ENCODE measurements around the gene CITED4.

CITED4 gene, protein sequence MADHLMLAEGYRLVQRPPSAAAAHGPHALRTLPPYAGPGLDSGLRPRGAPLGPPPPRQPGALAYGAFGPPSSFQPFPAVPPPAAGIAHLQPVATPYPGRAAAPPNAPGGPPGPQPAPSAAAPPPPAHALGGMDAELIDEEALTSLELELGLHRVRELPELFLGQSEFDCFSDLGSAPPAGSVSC
- total RNA-seq, result 6.0 to 27.1 (median 19.6) reads per million in 3 donors

DNA sequence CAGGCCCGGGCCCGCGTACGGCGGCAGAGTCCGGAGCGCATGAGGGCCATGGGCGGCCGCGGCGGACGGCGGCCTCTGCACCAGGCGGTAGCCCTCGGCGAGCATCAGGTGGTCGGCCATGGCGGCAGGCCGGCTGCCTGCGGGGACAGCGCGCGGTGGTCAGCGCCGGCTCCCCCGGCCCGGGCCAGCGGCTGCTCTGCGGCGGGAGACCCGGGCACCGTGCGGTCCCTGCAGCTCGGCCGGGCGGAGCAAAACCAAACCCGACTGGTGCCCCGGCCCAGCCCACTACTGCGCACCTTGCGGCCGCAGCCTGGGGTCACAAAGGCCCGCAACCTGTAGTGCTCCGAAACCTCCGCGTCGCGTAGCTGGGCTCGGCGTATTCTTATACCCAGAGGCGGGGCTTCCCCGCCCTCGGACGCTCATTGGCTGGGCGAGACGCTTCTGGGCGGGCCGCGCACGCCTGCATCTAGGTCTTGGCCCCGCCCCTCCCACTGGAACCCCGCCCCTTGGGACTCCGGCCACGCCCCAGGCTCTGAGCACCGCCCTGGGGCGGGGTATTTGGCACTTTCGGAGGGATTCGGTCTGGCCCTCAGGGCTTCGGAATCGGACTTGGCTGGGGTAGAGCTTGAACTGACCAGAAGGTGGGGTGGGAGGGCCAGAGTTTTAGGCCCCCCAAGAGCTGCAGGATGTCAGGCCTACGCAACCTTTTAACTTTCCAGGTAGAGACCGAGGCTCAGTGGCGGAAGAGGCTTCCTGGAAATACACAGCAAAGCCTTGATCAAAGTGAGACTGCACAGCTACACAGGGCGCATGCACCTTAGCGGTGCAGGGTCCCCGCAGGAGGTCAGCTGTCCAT lies at the start of gene CITED4:
CITED4 (minus strand) TSS at position 356 of the 856 bp plus-strand sequence; CDS start at position 120, 236 bp downstream.
- Histone ChIP-seq H3K4me3 (ENCODE audit: insufficient read depth, low read depth, low read length, poor library complexity, severe bottlenecking) (peak within 1 kb of the TSS; percentile 50), H3K36me3 (ENCODE audit: control insufficient read depth, insufficient read depth, low read length) (no peaks in the 10 kb centered on the region), H3K4me1 (ENCODE audit: control insufficient read depth, insufficient read depth, low read length, poor library complexity, severe bottlenecking) (peaks cover 13% of the 10 kb centered on the region), H3K27me3 (replicated peaks; ENCODE audit: control insufficient read depth, insufficient read depth, low read length, poor library complexity, severe bottlenecking) (no peaks in the 10 kb centered on the region), H3K9me3 (ENCODE audit: control insufficient read depth, low read length) (no peaks in the 10 kb centered on the region), H3K27ac (ENCODE audit: insufficient read depth, low read length, poor library complexity, severe bottlenecking) (peak within 1 kb of the TSS; percentile 61)
- peak; percentile 93 to 96 (median 93) for DNase-seq

- Histone ChIP-seq H3K4me3 (ENCODE audit: insufficient read depth, low read depth, low read length, poor library complexity, severe bottlenecking) (no peak overlapping the region), H3K27me3 (replicated peaks; ENCODE audit: control insufficient read depth, insufficient read depth, low read length, poor library complexity, severe bottlenecking) (no peaks in the 10 kb centered on the region), H3K36me3 (ENCODE audit: control insufficient read depth, insufficient read depth, low read length) (no peaks in the 10 kb centered on the region), H3K9me3 (ENCODE audit: control insufficient read depth, low read length) (no peaks in the 10 kb centered on the region), H3K27ac (ENCODE audit: insufficient read depth, low read length, poor library complexity, severe bottlenecking) (no peak overlapping the region), H3K4me1 (ENCODE audit: control insufficient read depth, insufficient read depth, low read length, poor library complexity, severe bottlenecking) (no peaks in the 10 kb centered on the region)
- DNase-seq, result no peak
These were observed 48.9 kb upstream of the CITED4 start for GRCh38 chr1:40911105-40911504.

DNA sequence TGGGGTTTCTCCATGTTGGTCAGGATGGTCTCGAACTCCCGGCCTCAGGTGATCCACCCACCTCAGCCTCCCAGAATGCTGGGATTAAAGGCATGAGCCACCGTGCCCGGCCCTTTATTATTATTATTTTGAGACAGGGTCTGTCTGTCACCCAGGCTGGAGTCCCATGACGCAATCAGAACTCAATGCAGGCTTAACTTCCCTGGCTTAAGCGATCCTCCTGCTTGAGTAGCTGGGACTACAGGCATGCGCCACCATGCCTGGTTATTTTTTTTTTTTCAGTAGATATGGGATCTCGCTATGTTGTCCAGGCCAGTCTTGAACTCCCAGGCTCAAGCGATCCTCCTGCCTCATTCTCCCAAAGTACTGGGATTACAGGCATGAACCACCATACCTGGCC lies 47.1 kb upstream of the CITED4 start:
- DNase-seq, result no peak
- no peaks in the 10 kb centered on the region for H3K9me3 ChIP-seq (ENCODE audit: control insufficient read depth, low read length)
- no peaks in the 10 kb centered on the region for H3K36me3 ChIP-seq (ENCODE audit: control insufficient read depth, insufficient read depth, low read length)
- H3K4me1 ChIP-seq (ENCODE audit: control insufficient read depth, insufficient read depth, low read length, poor library complexity, severe bottlenecking), result no peaks in the 10 kb centered on the region
- H3K4me3 ChIP-seq (ENCODE audit: insufficient read depth, low read depth, low read length, poor library complexity, severe bottlenecking), result no peak overlapping the region
- H3K27me3 ChIP-seq (replicated peaks; ENCODE audit: control insufficient read depth, insufficient read depth, low read length, poor library complexity, severe bottlenecking), result no peaks in the 10 kb centered on the region
- no peak overlapping the region for H3K27ac ChIP-seq (ENCODE audit: insufficient read depth, low read length, poor library complexity, severe bottlenecking)

DNA sequence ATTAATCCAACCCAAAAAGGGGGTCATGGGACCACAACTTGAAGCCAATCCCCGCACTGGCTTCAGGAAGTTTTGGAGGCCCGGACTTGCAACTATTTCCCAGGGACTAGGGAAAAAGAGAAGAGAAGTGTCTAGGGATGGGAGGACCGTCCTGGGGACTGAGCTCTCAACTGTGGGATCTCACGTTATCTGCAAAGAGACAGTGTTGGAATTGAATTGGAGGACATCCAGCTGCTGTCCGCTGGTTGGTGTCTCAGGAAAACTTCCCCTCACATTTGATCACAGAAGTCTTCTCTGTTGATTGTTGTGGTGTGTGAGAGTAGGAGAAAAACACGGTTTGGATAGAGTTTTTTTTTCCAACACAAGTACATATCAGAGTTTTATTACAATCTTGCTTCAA lies 46.2 kb upstream of the CITED4 start:
- no peaks in the 10 kb centered on the region for H3K27me3 ChIP-seq (replicated peaks; ENCODE audit: control insufficient read depth, insufficient read depth, low read length, poor library complexity, severe bottlenecking)
- H3K27ac ChIP-seq (ENCODE audit: insufficient read depth, low read length, poor library complexity, severe bottlenecking), result no peak overlapping the region
- no peaks in the 10 kb centered on the region for H3K4me1 ChIP-seq (ENCODE audit: control insufficient read depth, insufficient read depth, low read length, poor library complexity, severe bottlenecking)
- no peaks in the 10 kb centered on the region for H3K36me3 ChIP-seq (ENCODE audit: control insufficient read depth, insufficient read depth, low read length)
- no peak overlapping the region for H3K4me3 ChIP-seq (ENCODE audit: insufficient read depth, low read depth, low read length, poor library complexity, severe bottlenecking)
- no peak for DNase-seq
- H3K9me3 ChIP-seq (ENCODE audit: control insufficient read depth, low read length), result no peaks in the 10 kb centered on the region

- no peaks in the 10 kb centered on the region for H3K4me1 ChIP-seq (ENCODE audit: control insufficient read depth, insufficient read depth, low read length, poor library complexity, severe bottlenecking)
- H3K9me3 ChIP-seq (ENCODE audit: control insufficient read depth, low read length), result no peaks in the 10 kb centered on the region
- no peak for DNase-seq
- no peaks in the 10 kb centered on the region for H3K27me3 ChIP-seq (replicated peaks; ENCODE audit: control insufficient read depth, insufficient read depth, low read length, poor library complexity, severe bottlenecking)
- H3K4me3 ChIP-seq (ENCODE audit: insufficient read depth, low read depth, low read length, poor library complexity, severe bottlenecking), result no peak overlapping the region
- H3K36me3 ChIP-seq (ENCODE audit: control insufficient read depth, insufficient read depth, low read length), result no peaks in the 10 kb centered on the region
- no peak overlapping the region for H3K27ac ChIP-seq (ENCODE audit: insufficient read depth, low read length, poor library complexity, severe bottlenecking)
These were observed 45.7 kb upstream of the CITED4 start for GRCh38 chr1:40907899-40908298.

DNA sequence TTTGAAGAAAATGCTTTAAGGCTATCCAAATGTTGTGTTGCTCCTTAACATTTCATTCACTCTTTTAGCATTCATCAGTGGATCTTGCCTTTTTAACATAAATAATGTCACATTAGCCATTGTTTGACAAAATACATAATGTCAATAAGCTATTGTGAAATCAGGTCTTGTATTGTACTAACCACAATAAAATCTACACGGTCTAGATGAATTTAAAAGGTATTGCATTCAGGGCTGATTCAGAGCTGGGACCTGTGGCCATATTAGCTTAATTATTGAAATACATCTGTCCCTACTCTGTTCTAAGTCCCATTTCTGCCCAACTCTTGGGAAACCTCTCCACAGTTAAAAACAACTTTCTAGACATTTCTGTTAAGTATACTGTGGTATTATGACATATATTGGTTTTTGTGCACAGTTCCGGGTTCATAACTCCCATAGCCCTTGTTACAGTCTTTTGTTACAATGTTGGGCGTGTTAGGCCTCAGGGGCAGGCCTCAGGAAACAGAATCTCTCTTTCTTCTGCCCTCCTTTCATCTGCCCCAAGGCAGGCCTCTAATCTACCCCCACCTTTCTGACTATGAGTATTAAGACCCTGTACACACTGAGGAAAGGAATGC lies 44.7 kb upstream of the CITED4 start:
- H3K9me3 ChIP-seq (ENCODE audit: control insufficient read depth, low read length), result no peaks in the 10 kb centered on the region
- no peaks in the 10 kb centered on the region for H3K27me3 ChIP-seq (replicated peaks; ENCODE audit: control insufficient read depth, insufficient read depth, low read length, poor library complexity, severe bottlenecking)
- no peak overlapping the region for H3K27ac ChIP-seq (ENCODE audit: insufficient read depth, low read length, poor library complexity, severe bottlenecking)
- H3K36me3 ChIP-seq (ENCODE audit: control insufficient read depth, insufficient read depth, low read length), result no peaks in the 10 kb centered on the region
- H3K4me3 ChIP-seq (ENCODE audit: insufficient read depth, low read depth, low read length, poor library complexity, severe bottlenecking), result no peak overlapping the region
- H3K4me1 ChIP-seq (ENCODE audit: control insufficient read depth, insufficient read depth, low read length, poor library complexity, severe bottlenecking), result no peaks in the 10 kb centered on the region
- no peak for DNase-seq

DNA sequence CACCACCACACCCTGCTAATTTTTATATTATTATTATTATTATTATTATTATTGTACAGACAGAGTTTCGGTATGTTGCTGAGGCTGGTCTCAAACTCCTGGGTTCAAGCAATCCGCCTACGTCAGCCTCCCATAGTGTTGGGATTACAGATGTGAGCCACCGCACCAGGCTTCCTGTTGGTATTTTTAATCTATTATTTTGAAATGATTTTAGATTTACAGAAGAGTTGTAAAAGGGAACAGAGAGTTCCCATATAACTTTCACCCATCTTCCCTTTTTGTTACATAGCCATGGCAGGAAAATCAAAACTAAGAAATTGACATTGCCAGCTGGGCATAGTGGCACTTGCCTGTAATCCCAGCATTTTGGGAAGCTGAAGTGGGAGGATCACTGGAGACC lies 42.9 kb upstream of the CITED4 start:
- DNase-seq, result no peak
- Histone ChIP-seq H3K36me3 (ENCODE audit: control insufficient read depth, insufficient read depth, low read length) (no peaks in the 10 kb centered on the region), H3K27ac (ENCODE audit: insufficient read depth, low read length, poor library complexity, severe bottlenecking) (no peak overlapping the region), H3K27me3 (replicated peaks; ENCODE audit: control insufficient read depth, insufficient read depth, low read length, poor library complexity, severe bottlenecking) (no peaks in the 10 kb centered on the region), H3K4me1 (ENCODE audit: control insufficient read depth, insufficient read depth, low read length, poor library complexity, severe bottlenecking) (no peaks in the 10 kb centered on the region), H3K9me3 (ENCODE audit: control insufficient read depth, low read length) (no peaks in the 10 kb centered on the region), H3K4me3 (ENCODE audit: insufficient read depth, low read depth, low read length, poor library complexity, severe bottlenecking) (no peak overlapping the region)

DNA sequence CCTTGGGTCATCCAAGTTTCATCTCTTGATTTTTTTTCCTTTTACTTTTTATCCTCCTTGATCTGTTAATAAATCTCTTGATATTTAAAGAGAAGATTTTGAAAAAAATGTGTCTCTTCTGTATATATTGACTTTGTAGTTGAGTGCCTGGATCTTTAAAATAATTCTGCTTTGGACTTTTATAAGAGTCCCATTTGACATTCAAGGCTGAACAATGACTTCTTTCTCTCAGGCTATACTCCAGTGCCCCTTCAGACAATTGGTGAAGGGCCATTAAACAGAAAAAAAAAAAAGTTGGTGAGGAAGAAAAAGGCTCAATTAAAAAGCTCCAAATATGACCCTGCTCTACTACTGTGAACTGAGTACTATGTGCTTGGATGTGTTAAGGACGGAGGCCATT lies 40.9 kb upstream of the CITED4 start:
- Histone ChIP-seq H3K27ac (ENCODE audit: insufficient read depth, low read length, poor library complexity, severe bottlenecking) (no peak overlapping the region), H3K4me3 (ENCODE audit: insufficient read depth, low read depth, low read length, poor library complexity, severe bottlenecking) (no peak overlapping the region), H3K36me3 (ENCODE audit: control insufficient read depth, insufficient read depth, low read length) (no peaks in the 10 kb centered on the region), H3K9me3 (ENCODE audit: control insufficient read depth, low read length) (no peaks in the 10 kb centered on the region), H3K27me3 (replicated peaks; ENCODE audit: control insufficient read depth, insufficient read depth, low read length, poor library complexity, severe bottlenecking) (no peaks in the 10 kb centered on the region), H3K4me1 (ENCODE audit: control insufficient read depth, insufficient read depth, low read length, poor library complexity, severe bottlenecking) (no peaks in the 10 kb centered on the region)
- no peak for DNase-seq

DNA sequence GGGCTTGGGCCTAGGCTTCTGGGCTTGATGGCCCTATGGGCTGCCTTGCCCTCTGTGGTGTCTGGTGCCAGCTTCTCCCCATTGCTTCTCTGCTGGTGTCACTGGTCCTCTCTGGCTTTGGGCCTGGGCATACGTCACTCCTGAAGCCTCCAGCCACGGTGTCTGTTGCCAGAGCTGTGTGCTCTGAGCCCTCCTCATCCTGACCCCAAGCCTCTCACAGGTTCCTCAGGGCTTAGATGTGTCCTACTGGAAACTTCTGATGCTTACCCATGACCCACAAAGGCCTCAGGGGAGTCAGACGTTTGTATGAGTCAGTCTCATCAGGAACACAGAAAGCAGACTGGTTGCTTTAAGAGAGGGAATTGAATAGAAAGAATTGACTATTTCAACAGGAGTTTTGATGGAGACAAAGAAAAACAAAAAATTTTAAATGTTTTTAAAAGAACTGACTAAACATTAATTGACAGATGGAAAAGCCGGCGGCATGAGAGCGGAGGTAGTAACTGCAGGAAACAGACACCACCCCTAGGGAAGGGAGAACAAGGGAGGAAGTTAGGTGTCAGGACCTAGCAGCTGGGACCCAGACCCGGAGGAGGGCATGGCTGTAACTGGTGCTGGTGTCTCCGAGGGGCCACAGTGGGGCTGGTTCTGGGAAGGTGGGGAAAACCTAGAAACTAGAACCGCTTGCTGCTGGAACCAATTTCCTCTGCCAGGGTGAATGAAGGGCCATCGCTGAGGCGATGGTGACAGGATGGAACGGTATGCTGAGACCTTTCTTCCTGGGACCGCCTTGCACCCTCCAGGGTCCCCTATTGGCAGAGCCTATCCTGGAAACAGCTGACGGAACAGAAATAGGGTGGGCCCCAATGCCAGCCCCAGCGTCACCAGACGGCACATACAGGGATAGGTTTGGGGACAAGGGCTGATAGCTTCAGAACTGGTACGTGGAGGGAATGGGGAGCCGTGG lies 40.0 kb upstream of the CITED4 start:
- H3K4me3 ChIP-seq (ENCODE audit: insufficient read depth, low read depth, low read length, poor library complexity, severe bottlenecking), result no peak overlapping the region
- H3K27me3 ChIP-seq (replicated peaks; ENCODE audit: control insufficient read depth, insufficient read depth, low read length, poor library complexity, severe bottlenecking), result no peaks in the 10 kb centered on the region
- DNase-seq, result no peak
- H3K4me1 ChIP-seq (ENCODE audit: control insufficient read depth, insufficient read depth, low read length, poor library complexity, severe bottlenecking), result no peaks in the 10 kb centered on the region
- no peaks in the 10 kb centered on the region for H3K9me3 ChIP-seq (ENCODE audit: control insufficient read depth, low read length)
- no peak overlapping the region for H3K27ac ChIP-seq (ENCODE audit: insufficient read depth, low read length, poor library complexity, severe bottlenecking)
- no peaks in the 10 kb centered on the region for H3K36me3 ChIP-seq (ENCODE audit: control insufficient read depth, insufficient read depth, low read length)
